GM23338 (cell line): ENCODE data around the gene SART1. TPM values are rescaled to one million over a fixed set of nuclear protein-coding genes. Genes with fewer than 3 reads are reported as not detected.
A peak's percentile ranks its signal among the peaks of the same experiment; 100 is the strongest.

ENCODE experiments used
- ATAC-seq: fragments of 200-7000 bp; cut with Tn5 transposase; 3 replicates; pipeline ENCODE4 v1.9.1; 2020
- DNase-seq: peaks from one replicate; pipeline ENCODE4 v3.0.0-alpha.2; 2015; ENCODE audit warnings: low spot score
- H2AFZ ChIP-seq: fragments of 200-600 bp; sonication (generic); 2 replicates; pipeline ENCODE4 v1.8.0; 2016; ENCODE audit warnings: antibody characterized with exemption, mild to moderate bottlenecking, moderate library complexity
- H3F3A ChIP-seq: fragments of 200-600 bp; sonication (generic); replicated peaks from 2 replicates; pipeline ENCODE4 v1.8.0; 2017; ENCODE audit warnings: antibody characterized with exemption, mixed run types, low read depth
- H3K27ac ChIP-seq: fragments of 200-600 bp; sonication (generic); 2 replicates; pipeline ENCODE4 v1.6.1; 2016; ENCODE audit warnings: low read depth
- H3K27me3 ChIP-seq: fragments of 200-600 bp; sonication (generic); 2 replicates; pipeline ENCODE4 v1.8.0; 2016; ENCODE audit warnings: mild to moderate bottlenecking, mixed run types, moderate library complexity; ENCODE audit not compliant: insufficient read depth
- H3K36me3 ChIP-seq: fragments of 200-600 bp; sonication (generic); 2 replicates; pipeline ENCODE4 v1.8.0; 2016; ENCODE audit warnings: mild to moderate bottlenecking; ENCODE audit not compliant: insufficient read depth
- H3K4me1 ChIP-seq: fragments of 200-600 bp; sonication (generic); 2 replicates; pipeline ENCODE4 v1.8.0; 2016; ENCODE audit warnings: mild to moderate bottlenecking, moderate library complexity; ENCODE audit not compliant: insufficient read depth
- H3K4me2 ChIP-seq: fragments of 200-600 bp; sonication (generic); 2 replicates; pipeline ENCODE4 v1.7.1; 2017; ENCODE audit warnings: mixed run types
- H3K4me3 ChIP-seq: fragments of 200-600 bp; sonication (generic); 2 replicates; pipeline ENCODE4 v1.6.1; 2016; ENCODE audit warnings: mixed run types
- H3K79me2 ChIP-seq: fragments of 200-600 bp; sonication (generic); replicated peaks from 2 replicates; pipeline ENCODE4 v1.8.0; 2017; ENCODE audit warnings: mild to moderate bottlenecking; ENCODE audit not compliant: insufficient read depth
- H3K9me2 ChIP-seq: fragments of 200-600 bp; sonication (generic); 2 replicates; pipeline ENCODE4 v1.8.0; 2017; ENCODE audit not compliant: insufficient read depth
- H4K20me1 ChIP-seq: fragments of 200-600 bp; sonication (generic); replicated peaks from 2 replicates; pipeline ENCODE4 v1.8.0; 2017; ENCODE audit warnings: mild to moderate bottlenecking; ENCODE audit not compliant: insufficient read depth
- H3K27ac Mint-ChIP-seq: 2 replicates; pipeline ENCODE4 v1.8.0; 2020; ENCODE audit warnings: inconsistent platforms, mild to moderate bottlenecking, moderate library complexity, mixed read lengths
- H3K27me3 Mint-ChIP-seq: 3 replicates; pipeline ENCODE4 v1.8.0; 2022; ENCODE audit warnings: low read depth, mild to moderate bottlenecking, moderate library complexity, mixed read lengths, inconsistent platforms; ENCODE audit not compliant: insufficient read depth, poor library complexity
- H3K36me3 Mint-ChIP-seq: 3 replicates; pipeline ENCODE4 v1.8.0; 2021; ENCODE audit warnings: low read depth, mild to moderate bottlenecking, inconsistent platforms, moderate library complexity, mixed read lengths
- H3K4me1 Mint-ChIP-seq: 3 replicates; pipeline ENCODE4 v1.8.0; 2020; ENCODE audit warnings: mild to moderate bottlenecking, inconsistent platforms, mixed read lengths
- H3K4me3 Mint-ChIP-seq: 3 replicates; pipeline ENCODE4 v1.8.0; 2021; ENCODE audit warnings: moderate library complexity, mild to moderate bottlenecking, inconsistent platforms, mixed read lengths
- H3K9me3 Mint-ChIP-seq: 3 replicates; pipeline ENCODE4 v1.8.0; 2020; ENCODE audit warnings: moderate library complexity, mild to moderate bottlenecking, inconsistent platforms, mixed read lengths
- CREB1 ChIP-seq: fragments of 250-450 bp; sonication (Bioruptor Pico); IDR thresholded peaks from 2 replicates; pipeline ENCODE4 v1.5.0; 2020; ENCODE audit warnings: low read depth, mild to moderate bottlenecking, moderate library complexity
- ETS1 ChIP-seq: IDR thresholded peaks from 2 replicates; pipeline ENCODE4 v1.6.1; 2016; ENCODE audit warnings: antibody characterized with exemption
- EZH2 ChIP-seq: fragments of 200-600 bp; sonication (generic); IDR thresholded peaks from one replicate; pipeline ENCODE4 v1.8.0; 2017; ENCODE audit warnings: antibody characterized with exemption, mild to moderate bottlenecking, low read depth; ENCODE audit not compliant: unreplicated experiment
- STAT1 ChIP-seq: IDR thresholded peaks from one replicate; pipeline ENCODE4 v1.6.1; 2016; ENCODE audit warnings: antibody characterized with exemption; ENCODE audit not compliant: unreplicated experiment
- ZNF462 ChIP-seq: fragments of 250-450 bp; sonication (Bioruptor Pico); IDR thresholded peaks from 2 replicates; pipeline ENCODE4 v1.5.0; 2020; ENCODE audit warnings: mild to moderate bottlenecking, moderate library complexity
- polyA plus RNA-seq: library from polyadenylated mRNA; unstranded; fragments of >200 nt; fragmentation: Nextera tagmentation; extraction: Ambion mirVana; gene quantifications from 2 replicates; pipeline ENCODE4 v1.2.1, GENCODE V29; 2016
- total RNA-seq: library from RNA; depleted of rRNA; stranded (reverse); fragments of >200 nt; shearing (Covaris generic); gene quantifications from 2 replicates; pipeline ENCODE4 v1.2.3, GENCODE V29; 2014

The SART1 gene
- total and polyA plus RNA-seq, 2 experiments from 2014 or later: 43.9 to 91.0 TPM

- no peaks in the 10 kb centered on the region for H4K20me1 ChIP-seq
- Mint-ChIP-seq H3K36me3 (no peaks in the 10 kb centered on the region), H3K9me3 (no peaks in the 10 kb centered on the region), H3K27ac (0 out of 2 replicates have a peak overlapping the region, but pooled peaks have one; percentile 51), H3K4me1 (peaks cover 5% of the 10 kb centered on the region), H3K27me3 (peaks cover 2% of the 10 kb centered on the region), H3K4me3 (no peak overlapping the region)
- H3K36me3 ChIP-seq: no peaks in the 10 kb centered on the region
- H2AFZ ChIP-seq: no peak overlapping the region
- H3K79me2 ChIP-seq: no peaks in the 10 kb centered on the region
- H3K27ac ChIP-seq: peak overlapping the region; percentile 39; the same call in 1 of the 2 replicates
- DNase-seq (no peak), ATAC-seq (no peak)
- no peak overlapping the region for H3K4me2 ChIP-seq
- no peak overlapping the region for H3K4me3 ChIP-seq
- no peaks in the 10 kb centered on the region for H3K4me1 ChIP-seq
- H3K9me2 ChIP-seq: no peaks in the 10 kb centered on the region
- 0 out of 2 replicates have a peak, but pooled peaks cover 3% of the 10 kb centered on the region for H3F3A ChIP-seq
- TF ChIP-seq EZH2: no peak
- H3K27me3 ChIP-seq: no peaks in the 10 kb centered on the region
These were observed 6.8 kb upstream of the SART1 start for GRCh38 chr11:65954771-65955170.

- no peaks in the 10 kb centered on the region for H3K27me3 ChIP-seq
- peaks cover 14% of the 10 kb centered on the region for H3K27me3 Mint-ChIP-seq
These were observed 3.2 kb upstream of the SART1 start for GRCh38 chr11:65958291-65958690.

More at GRCh38 chr11:65958291-65958690, 3.2 kb upstream of the SART1 start:
- H3K4me3 ChIP-seq: no peak overlapping the region
- Mint-ChIP-seq H3K4me1 (peaks cover 17% of the 10 kb centered on the region), H3K27ac (no peak overlapping the region), H3K4me3 (no peak overlapping the region), H3K9me3 (peaks cover 2% of the 10 kb centered on the region; the same call in 1 of the 3 replicates), H3K36me3 (peaks cover 8% of the 10 kb centered on the region; the same call in 1 of the 3 replicates)
- ATAC-seq (no peak), DNase-seq (no peak)
- H3K9me2 ChIP-seq: no peaks in the 10 kb centered on the region
- no peak overlapping the region for H2AFZ ChIP-seq
- H4K20me1 ChIP-seq: peaks cover 11% of the 10 kb centered on the region
- peaks cover 13% of the 10 kb centered on the region for H3K79me2 ChIP-seq
- 0 out of 2 replicates have a peak, but pooled peaks cover 3% of the 10 kb centered on the region for H3F3A ChIP-seq
- peaks cover 8% of the 10 kb centered on the region for H3K4me1 ChIP-seq
- H3K4me2 ChIP-seq: 0 out of 2 replicates have a peak overlapping the region, but pooled peaks have one; percentile 26
- no peak for TF ChIP-seq CREB1
- TF ChIP-seq EZH2: no peak
- no peak for TF ChIP-seq ETS1
- TF ChIP-seq ZNF462 (CRISPR knock-in tag): no peak
- no peak for TF ChIP-seq STAT1
- H3K36me3 ChIP-seq: no peaks in the 10 kb centered on the region
- H3K27ac ChIP-seq: no peak overlapping the region
